ENCODE data around the gene AP3M1.

- TF ChIP-seq CTCF (IDR thresholded peaks at IDR 0.05), result peak; percentile 45 to 80 (median 68)
- no peak for TF ChIP-seq POLR2A (IDR thresholded peaks at IDR 0.05)
Observed at GRCh38 chr10:74081192-74081803, 69.3 kb downstream of the AP3M1 start.

All from thyroid gland (tissue), 4 donors.